Dedifferentiated amniotic fluid mesenchymal stem cell (primary cell): ENCODE measurements around the gene BANK1.

ENCODE experiments used
- DNase-seq: peaks from one replicate; pipeline ENCODE4 v3.0.0-alpha.2; 2016; ENCODE audit errors: extremely low spot score

Gene BANK1

GRCh38 chr4:102120846-102121245 is 330.3 kb downstream of the BANK1 start:
- no peak for DNase-seq
